ENCODE results near the gene KIAA1755. TPM values are rescaled to one million over a fixed set of nuclear protein-coding genes. Genes with fewer than 3 reads are reported as not detected.
A peak's percentile ranks its signal among the peaks of the same experiment; 100 is the strongest.

KIAA1755 gene
- total RNA-seq, 1 donor from 2014 or later = 7.9 TPM

DNA sequence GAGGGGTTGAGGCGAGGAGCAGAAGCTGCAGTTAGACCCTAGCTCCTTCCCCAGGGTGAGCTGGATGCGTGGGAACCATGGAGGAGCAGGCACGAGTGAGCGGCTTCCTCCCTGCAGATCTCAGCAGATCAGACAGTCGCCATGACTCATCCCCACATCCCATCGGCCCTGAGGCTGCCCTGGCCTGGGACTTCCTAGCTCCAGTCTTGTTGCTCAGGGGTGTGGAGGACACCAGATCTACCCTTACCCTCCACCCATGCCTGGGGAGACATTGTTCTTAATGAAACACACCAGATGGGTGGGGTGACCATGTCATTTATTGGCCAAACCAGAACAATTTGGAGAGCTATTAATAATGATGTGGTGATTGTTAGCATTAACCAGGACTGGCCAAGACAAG, 59.2 kb downstream of the KIAA1755 start:
- intact Hi-C loops (cut with DNase I) = no loop called here
- ATAC-seq (no peak), DNase-seq (ENCODE audit: missing footprints) (no peak)

DNA sequence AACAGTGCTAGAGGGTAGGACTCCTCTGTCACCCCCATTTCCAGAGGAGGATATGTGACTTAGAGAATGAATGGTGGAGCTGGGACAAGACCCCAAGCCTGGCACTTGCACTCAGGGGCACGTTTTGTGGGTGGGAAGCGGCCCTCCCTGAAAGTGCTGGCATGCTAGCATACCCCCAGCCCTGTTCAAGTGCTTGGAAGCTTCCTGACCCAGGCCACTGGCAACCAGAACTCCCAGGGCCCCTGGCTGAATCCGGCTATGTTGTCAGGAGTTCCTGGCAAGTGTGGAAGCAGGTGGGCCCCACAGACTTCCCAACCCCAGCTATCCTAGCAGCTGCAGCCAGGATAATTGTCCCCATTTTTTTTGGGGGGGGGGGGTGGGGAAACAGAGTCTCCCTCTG, 59.9 kb downstream of the KIAA1755 start:
- DNase-seq (ENCODE audit: missing footprints) (no peak), ATAC-seq (no peak)
- intact Hi-C loops (cut with DNase I) = no loop called here

DNA sequence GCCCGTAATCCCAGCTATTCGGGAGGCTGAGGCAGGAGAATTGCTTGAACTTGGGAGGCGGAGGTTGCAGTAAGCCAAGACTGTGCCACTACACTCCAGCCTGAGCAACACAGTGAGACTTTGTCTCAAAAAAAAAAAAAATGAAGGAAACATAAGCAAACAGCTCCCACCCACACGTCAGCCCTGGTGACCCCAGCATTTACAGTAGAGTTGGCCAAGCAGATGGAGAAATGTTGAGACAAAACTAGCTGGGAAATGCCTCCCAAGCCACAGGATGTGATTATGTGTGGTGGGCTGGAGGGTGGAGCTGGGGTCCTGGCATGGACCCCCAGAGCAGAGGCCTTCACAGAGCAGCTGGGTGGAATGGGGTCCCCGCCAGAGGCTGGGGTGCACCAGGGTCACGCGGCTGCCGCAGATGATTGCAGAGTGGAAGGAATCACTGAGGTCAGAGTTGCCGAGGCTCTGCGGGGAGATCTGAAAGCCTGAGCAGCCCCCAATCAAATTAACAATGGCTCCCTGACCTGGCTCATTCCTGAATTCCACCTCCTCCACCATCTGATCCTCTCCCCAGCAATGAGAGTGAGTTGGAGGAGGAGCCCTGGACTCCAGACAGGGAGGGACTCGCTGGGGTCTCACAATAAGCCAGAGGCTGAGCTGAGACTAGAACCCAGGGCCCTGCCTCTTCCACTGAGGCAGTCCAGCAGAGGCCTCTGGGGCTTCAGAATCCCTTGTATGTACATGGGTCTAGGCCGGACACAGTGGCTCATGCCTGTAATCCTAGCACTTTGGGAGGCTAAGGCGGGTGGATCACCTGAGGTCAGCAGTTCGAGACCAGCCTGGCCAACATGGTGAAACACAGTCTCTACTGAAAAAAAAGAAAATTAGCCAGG, 60.8 kb downstream of the KIAA1755 start:
- DNase-seq (ENCODE audit: missing footprints) = no peak
- ATAC-seq = no peak
- intact Hi-C loops (cut with DNase I) = no loop called here

DNA sequence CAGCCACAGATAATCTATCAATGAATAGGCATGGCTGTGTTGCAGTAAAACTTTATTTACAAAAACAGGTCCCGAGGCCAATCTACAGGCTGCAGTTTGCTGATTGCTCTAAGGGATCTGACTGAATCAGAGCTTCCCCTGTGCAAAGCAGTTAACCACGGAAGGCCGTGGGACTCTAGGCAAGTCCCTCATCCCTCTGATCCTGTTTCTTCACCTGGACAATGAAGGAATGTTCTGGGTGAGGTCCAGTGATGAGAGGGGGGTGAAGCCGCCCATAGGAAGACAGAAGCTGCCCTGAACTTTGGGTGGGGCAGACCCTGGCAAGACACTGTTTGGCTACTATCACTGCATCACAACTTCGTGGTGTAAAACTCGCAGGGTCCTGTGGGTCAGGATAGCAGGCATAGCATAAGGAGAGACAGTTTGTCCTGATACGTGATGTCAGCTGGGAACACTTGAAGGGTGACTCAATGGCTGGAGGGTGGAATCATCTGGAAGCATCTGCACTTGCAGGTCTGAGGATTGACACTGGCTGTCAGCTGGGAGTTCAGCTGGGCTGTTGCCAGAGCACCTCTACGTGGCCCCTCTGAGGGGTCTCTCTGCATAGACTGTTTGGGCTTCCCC, 62.2 kb downstream of the KIAA1755 start:
- DNase-seq (ENCODE audit: missing footprints) (no peak), ATAC-seq (no peak)
- intact Hi-C loops (cut with DNase I) = no loop called here

- intact Hi-C loops (cut with DNase I) = no loop called here
- ATAC-seq (no peak), DNase-seq (ENCODE audit: missing footprints) (no peak)
Observed at GRCh38 chr20:38197619-38198018, 62.9 kb downstream of the KIAA1755 start.

DNA sequence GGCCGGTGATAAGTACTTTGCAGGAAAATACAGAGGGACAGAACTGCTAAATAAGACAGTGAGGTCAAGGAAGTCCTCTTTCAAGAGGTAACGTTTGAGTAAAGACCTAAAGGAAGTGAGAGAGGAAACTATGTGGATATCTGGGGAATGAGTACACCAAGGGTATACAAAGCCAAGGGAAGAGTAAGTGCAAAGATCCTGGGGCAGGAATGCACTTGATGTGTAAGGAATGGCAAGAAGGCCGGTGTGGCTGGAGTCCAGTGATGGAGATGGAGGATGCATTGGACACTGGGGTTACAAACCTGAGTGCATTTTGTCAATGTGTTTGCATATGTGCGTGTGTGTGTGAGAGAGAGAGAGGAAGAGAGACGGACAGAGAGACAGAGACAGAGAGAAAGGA, 63.3 kb downstream of the KIAA1755 start:
- intact Hi-C loops (cut with DNase I) = no loop called here
- ATAC-seq (no peak), DNase-seq (ENCODE audit: missing footprints) (no peak)

DNA sequence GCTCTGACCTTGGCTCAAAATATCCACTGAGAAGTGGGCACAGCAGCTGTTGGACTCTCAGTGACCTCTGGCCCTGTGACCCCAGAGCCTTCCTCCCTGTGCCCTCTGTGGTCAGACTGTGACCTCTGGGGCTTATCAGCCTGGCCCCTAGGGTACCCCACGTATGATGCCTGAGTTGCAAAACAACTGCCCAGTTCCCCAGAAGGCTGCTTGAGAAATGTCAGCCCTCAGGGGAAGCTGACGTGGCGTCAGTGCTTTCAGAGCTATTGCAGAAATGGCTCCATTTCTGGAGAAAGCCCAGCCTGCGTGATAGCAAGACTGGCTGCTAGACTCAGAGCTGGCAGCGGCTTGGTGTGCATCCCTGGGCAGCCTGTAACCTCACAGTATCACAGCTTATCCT, 63.9 kb downstream of the KIAA1755 start:
- peak; percentile 94 for ATAC-seq

GRCh38 chr20:38196076-38196475, 64.5 kb downstream of the KIAA1755 start:
- peak; percentile 1 for ATAC-seq
- no peak for DNase-seq (ENCODE audit: missing footprints)
- intact Hi-C loops (cut with DNase I) = no loop called here

More for the DNA sequence above, 63.9 kb downstream of the KIAA1755 start:
- DNase-seq (ENCODE audit: missing footprints) = peak; percentile 92
- intact Hi-C loops (cut with DNase I) = no loop called here

DNA sequence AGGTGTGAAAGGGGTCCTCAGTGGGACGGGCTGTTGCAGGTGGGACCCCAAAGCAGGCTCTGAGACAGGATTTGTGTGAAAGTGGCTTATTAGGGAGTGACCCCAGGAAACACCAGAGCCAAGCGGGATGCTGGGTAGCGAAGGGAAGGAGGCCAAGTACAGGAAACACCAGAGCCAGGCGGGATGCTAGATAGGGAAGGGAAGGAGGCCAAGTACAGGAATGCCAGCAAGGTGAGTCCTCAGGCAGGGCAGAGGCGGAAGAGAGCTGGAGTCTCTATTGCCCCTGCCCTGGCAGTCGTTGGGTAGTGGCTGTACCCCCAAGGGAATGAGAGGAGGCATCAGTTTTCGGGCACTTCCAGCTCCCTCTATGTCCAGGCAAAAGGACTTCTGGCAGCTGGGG, 65.0 kb downstream of the KIAA1755 start:
- intact Hi-C loops (cut with DNase I) = no loop called here
- DNase-seq (ENCODE audit: missing footprints) = no peak
- ATAC-seq = no peak

DNA sequence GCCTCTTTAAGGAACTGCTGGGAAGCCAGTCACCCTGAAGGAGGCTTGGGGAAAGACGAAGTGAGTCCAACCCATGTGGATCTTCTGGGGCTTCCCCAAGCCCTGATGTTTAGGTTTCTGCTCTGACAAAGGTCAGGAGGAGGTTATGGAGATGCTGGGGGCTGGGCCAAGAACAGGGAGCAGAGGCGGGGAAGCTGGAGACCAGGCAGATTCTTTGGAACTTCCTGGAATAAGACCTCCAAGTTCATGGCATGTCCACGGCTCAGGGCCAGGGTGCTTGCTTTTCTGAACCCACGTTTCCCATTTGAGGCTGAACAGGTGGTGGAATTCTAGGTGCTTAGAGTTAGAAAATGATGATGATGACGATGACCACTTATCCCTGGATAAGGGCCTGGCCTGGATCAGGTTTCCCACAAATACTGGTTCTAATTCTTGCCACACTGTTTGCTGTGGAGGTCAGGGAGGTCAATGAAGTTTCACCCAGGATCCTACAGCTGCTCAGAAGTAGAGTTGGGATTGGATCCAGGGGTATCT, 65.5 kb downstream of the KIAA1755 start:
- ATAC-seq (no peak), DNase-seq (ENCODE audit: missing footprints) (no peak)
- intact Hi-C loops (cut with DNase I) = no loop called here

DNA sequence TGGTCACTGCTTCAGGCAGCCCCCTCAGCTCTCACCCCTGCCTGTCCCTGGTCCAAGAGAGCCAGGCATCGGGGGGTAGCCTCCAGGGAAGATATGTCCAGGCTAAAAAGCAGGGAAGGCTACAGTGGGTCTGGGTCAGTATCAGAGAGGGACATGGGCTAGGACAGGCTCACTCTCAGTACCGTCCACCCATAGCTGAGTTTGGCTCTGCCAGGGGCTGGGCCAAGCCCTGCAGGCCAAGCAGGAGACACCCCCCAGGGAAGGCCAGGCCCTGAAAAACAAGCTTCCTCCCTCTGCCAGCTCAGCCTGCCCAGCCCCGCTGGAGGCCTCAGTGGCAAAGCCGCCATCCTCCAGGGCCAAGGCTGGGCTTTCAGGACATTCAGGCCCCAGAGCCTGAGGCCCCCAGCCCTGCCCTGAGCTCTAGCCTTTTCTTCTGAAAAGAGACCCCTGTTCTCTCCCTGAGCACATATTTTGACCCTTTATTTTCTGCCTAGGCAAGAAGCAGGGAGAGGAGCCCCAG, 66.9 kb downstream of the KIAA1755 start:
- ATAC-seq = no peak
- intact Hi-C loops (cut with DNase I) = no loop called here

GRCh38 chr20:38192323-38192885, 68.1 kb downstream of the KIAA1755 start:
- no peak for ATAC-seq
- intact Hi-C loops (cut with DNase I) = no loop called here
- DNase-seq (ENCODE audit: missing footprints) = no peak

More for the DNA sequence above, 66.9 kb downstream of the KIAA1755 start:
- no peak for DNase-seq (ENCODE audit: missing footprints)

DNA sequence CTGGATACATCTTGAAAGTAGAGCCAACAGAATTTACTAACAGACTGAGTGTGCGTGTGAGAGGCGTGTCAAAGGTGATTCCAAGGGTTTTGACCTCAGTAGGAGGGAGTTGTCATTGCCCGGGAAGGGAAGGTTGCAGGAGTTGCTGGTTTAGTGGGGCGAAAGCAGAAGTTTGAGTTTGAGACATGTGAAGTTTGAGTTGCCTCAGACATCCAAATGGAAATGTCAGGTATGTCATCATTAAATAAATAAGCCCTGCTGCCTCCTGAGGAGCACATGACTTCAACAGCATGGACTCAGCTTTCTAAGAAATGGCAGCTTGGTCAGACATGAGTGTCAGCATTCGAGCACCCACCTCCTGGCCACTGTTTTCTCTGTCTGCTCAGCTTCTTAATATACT, 68.9 kb downstream of the KIAA1755 start:
- intact Hi-C loops (cut with DNase I) = no loop called here
- DNase-seq (ENCODE audit: missing footprints) (no peak), ATAC-seq (no peak)

- intact Hi-C loops (cut with DNase I) = no loop called here
- ATAC-seq (peak; percentile 89), DNase-seq (ENCODE audit: missing footprints) (peak; percentile 78)
Observed at GRCh38 chr20:38190936-38191371, 69.6 kb downstream of the KIAA1755 start.

DNA sequence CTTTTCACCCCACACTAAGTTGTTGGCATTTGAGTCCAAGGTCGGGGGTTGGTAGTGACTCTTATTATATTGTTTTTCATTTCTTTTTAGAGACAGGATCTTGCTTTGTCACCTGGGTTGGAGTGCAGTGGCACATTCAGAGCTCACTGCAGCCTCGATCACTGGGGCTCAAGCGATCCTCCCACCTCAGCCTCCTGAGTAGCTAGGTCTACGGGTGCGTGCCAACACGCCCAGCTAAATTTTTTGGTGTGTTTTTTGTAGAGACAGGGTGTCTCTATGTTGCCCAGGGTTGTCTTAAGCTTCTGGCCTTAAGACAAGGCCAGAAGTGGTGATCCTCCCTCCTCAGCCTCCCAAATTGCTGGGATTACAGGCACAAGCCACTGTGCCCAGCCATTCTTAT, 70.4 kb downstream of the KIAA1755 start:
- intact Hi-C loops (cut with DNase I) = no loop called here
- DNase-seq (ENCODE audit: missing footprints) (no peak), ATAC-seq (no peak)

GRCh38 chr20:38187517-38187916, 73.0 kb downstream of the KIAA1755 start:
- intact Hi-C loops (cut with DNase I) = no loop called here
- ATAC-seq (no peak), DNase-seq (ENCODE audit: missing footprints) (no peak)

DNA sequence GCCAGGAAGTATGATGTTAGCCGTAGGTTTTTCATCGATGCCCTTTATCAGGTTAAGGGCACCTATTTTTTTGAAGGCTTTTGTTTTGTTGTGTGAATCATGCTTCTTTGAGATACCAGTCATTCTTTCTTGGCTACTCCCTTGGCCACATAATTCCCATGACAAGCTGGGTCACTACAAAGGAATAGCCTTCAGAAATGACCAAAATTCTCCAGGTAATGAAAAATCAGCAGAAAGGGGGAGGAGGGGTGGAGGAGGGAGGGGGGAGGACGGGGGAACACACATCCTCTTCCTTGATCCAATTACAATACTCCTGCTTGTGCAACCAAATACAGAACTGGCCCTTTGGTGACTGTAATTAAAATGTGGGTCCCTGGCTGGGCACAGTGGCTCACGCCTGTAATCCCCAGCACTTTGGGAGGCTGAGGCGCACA, 73.7 kb downstream of the KIAA1755 start:
- no peak for ATAC-seq
- DNase-seq (ENCODE audit: missing footprints) = no peak
- intact Hi-C loops (cut with DNase I) = no loop called here

DNA sequence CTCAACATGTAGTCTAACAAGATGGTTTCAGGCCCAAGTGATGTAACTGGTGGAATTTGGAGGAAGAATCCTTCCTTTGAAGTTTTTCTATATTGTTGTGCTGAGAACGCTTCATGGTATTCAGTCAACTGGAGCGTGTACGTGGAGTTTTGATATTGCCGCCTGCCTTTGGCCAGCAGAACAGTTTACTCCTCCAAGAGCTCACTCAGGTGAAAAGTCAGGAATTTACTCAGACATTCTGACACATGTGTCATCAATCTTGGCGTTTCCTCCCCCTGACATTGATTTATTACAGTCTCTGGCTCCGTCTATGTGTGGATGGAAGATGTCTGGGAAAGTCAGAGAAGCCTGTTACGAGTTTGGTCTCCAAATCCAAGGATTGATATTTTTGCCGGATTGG, 76.4 kb downstream of the KIAA1755 start:
- no peak for DNase-seq (ENCODE audit: missing footprints)
- intact Hi-C loops (cut with DNase I) = no loop called here
- ATAC-seq = no peak

DNA sequence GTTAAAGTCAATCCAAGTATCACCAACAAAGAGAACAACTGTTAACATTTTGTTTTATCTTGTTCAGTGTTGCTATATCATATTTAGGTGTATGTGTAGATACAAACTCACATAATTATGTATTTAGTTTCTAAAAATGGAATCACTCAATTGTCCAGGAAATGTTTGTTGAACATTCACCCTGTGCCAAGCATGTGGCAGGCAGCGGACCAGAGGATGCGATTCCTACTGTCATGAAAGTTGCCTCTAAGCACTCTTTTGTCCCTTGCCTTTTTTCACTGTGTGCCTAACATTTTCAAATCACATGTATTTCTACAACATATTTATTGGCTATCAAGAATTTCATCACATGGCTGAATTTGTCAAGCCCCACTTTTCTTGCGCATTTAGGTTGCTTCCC, 78.6 kb downstream of the KIAA1755 start:
- ATAC-seq (no peak), DNase-seq (ENCODE audit: missing footprints) (no peak)
- intact Hi-C loops (cut with DNase I) = no loop called here
